Calu3 (cell line): Measurements from ENCODE around the gene UBE2F. TPM values are rescaled to one million over a fixed set of nuclear protein-coding genes. Genes with fewer than 3 reads are reported as not detected.

Experiments used
- BruUV-seq: library from RNA; stranded (reverse); fragments of 400-500 nt; replicated peaks from 2 replicates; lab custom pipeline; 2021; lab: Mats Ljungman, UMichigan
- CTCF ChIA-PET: fragments of 300-600 bp; sonication (Branson Sonifier 250); formaldehyde crosslinking; loops from one replicate; lab custom pipeline; 2022; ENCODE audit warnings: antibody characterized with exemption; lab: Charles Lee
- DNase-seq: peaks from one replicate; pipeline ENCODE4 v3.0.0; 2022
- H3K27ac Mint-ChIP-seq: one replicate; pipeline ENCODE4 v1.8.0; 2022; ENCODE audit warnings: mixed read lengths; ENCODE audit not compliant: unreplicated experiment
- H3K27me3 Mint-ChIP-seq: one replicate; pipeline ENCODE4 v1.8.0; 2022; ENCODE audit warnings: mixed read lengths; ENCODE audit not compliant: unreplicated experiment
- H3K36me3 Mint-ChIP-seq: one replicate; pipeline ENCODE4 v1.8.0; 2022; ENCODE audit warnings: mild to moderate bottlenecking, moderate library complexity, mixed read lengths; ENCODE audit not compliant: insufficient read depth, unreplicated experiment
- H3K4me1 Mint-ChIP-seq: one replicate; pipeline ENCODE4 v1.8.0; 2022; ENCODE audit warnings: mild to moderate bottlenecking, low read depth, mixed read lengths; ENCODE audit not compliant: unreplicated experiment
- H3K4me3 Mint-ChIP-seq: one replicate; pipeline ENCODE4 v1.8.0; 2022; ENCODE audit warnings: mild to moderate bottlenecking, low read depth, moderate library complexity, mixed read lengths; ENCODE audit not compliant: unreplicated experiment
- H3K9me3 Mint-ChIP-seq: one replicate; pipeline ENCODE4 v1.8.0; 2022; ENCODE audit warnings: low read depth, mixed read lengths; ENCODE audit not compliant: unreplicated experiment
- intact Hi-C: fragments of 100-400 bp; cut with micrococcal nuclease; formaldehyde crosslinking; loops from one replicate; pipeline ENCODE4 v1.10.0; 2022; ENCODE audit not compliant: unreplicated experiment
- total RNA-seq: library from RNA; stranded (reverse); gene quantifications from 2 replicates; pipeline ENCODE4 v1.2.3, GENCODE V29; 2022
- TF ChIP-seq, protein P1 (sequence below): fragments of 200-600 bp; IDR thresholded peaks from one replicate; pipeline ENCODE4 v1.8.0; 2022; ENCODE audit warnings: antibody characterized with exemption; ENCODE audit not compliant: unreplicated experiment

UBE2F gene
- total RNA-seq, 1 experiment from 2014 or later: 40.1 TPM

GRCh38 chr2:237927135-237927534 is 39.7 kb upstream of the UBE2F start:
- Mint-ChIP-seq H3K4me1 (peaks cover 9% of the 10 kb centered on the region), H3K36me3 (peaks cover 14% of the 10 kb centered on the region), H3K4me3 (no peak overlapping the region), H3K27ac (no peak overlapping the region), H3K9me3 (peaks cover 4% of the 10 kb centered on the region), H3K27me3 (peaks cover 12% of the 10 kb centered on the region)
- intact Hi-C loops: loop anchor here (10.0 kb wide), 1 partner anchor 62 kb away; no protein-coding TSS in a partner anchor
- CTCF ChIA-PET: no interaction called here
- no TSS peak for BruUV-seq
- no peak for DNase-seq
- TF ChIP-seq, protein P1, sequence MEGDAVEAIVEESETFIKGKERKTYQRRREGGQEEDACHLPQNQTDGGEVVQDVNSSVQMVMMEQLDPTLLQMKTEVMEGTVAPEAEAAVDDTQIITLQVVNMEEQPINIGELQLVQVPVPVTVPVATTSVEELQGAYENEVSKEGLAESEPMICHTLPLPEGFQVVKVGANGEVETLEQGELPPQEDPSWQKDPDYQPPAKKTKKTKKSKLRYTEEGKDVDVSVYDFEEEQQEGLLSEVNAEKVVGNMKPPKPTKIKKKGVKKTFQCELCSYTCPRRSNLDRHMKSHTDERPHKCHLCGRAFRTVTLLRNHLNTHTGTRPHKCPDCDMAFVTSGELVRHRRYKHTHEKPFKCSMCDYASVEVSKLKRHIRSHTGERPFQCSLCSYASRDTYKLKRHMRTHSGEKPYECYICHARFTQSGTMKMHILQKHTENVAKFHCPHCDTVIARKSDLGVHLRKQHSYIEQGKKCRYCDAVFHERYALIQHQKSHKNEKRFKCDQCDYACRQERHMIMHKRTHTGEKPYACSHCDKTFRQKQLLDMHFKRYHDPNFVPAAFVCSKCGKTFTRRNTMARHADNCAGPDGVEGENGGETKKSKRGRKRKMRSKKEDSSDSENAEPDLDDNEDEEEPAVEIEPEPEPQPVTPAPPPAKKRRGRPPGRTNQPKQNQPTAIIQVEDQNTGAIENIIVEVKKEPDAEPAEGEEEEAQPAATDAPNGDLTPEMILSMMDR: no peak

GRCh38 chr2:237927986-237928385 is 38.8 kb upstream of the UBE2F start:
- TF ChIP-seq, protein P1: no peak
- BruUV-seq: no TSS peak
- CTCF ChIA-PET: no interaction called here
- Mint-ChIP-seq H3K27me3 (peaks cover 12% of the 10 kb centered on the region), H3K27ac (no peak overlapping the region), H3K36me3 (peaks cover 8% of the 10 kb centered on the region), H3K4me1 (peaks cover 9% of the 10 kb centered on the region), H3K4me3 (no peak overlapping the region), H3K9me3 (peaks cover 4% of the 10 kb centered on the region)
- intact Hi-C loops: loop anchor here (10.0 kb wide), 1 partner anchor 63 kb away; no protein-coding TSS in a partner anchor
- DNase-seq: no peak

DNA sequence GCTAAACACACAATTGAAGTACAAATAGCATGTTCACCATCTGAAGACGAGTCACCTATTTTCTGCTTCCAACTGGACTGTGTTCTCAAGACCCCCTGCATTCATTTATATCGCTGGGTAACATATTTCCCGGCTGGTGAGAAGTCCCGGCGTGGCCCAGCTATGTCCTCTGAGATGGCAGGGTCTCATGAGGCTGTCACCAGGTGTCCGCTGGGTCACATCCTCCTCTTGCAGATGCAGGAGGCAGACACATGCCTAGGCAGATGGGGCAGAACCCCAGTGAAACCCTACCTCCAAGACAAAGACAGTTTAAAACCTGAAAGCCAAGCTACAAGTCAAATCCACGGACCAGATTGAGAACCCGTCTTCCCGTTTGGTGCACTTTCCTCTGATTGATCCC is 36.8 kb upstream of the UBE2F start:
- no peaks in the 10 kb centered on the region for H3K36me3 Mint-ChIP-seq
- CTCF ChIA-PET: interaction anchor here (0.7 kb wide), 1 partner anchor 12 kb away, joined by 3 read pairs; no protein-coding TSS in a partner anchor
- intact Hi-C loops: loop anchor here (10.0 kb wide), 1 partner anchor 65 kb away; no protein-coding TSS in a partner anchor
- TF ChIP-seq, protein P1: no peak
- no peak overlapping the region for H3K4me3 Mint-ChIP-seq
- DNase-seq: no peak
- no TSS peak for BruUV-seq
- H3K4me1 Mint-ChIP-seq: no peaks in the 10 kb centered on the region
- H3K9me3 Mint-ChIP-seq: peaks cover 4% of the 10 kb centered on the region
- H3K27me3 Mint-ChIP-seq: peaks cover 30% of the 10 kb centered on the region
- H3K27ac Mint-ChIP-seq: no peak overlapping the region

DNA sequence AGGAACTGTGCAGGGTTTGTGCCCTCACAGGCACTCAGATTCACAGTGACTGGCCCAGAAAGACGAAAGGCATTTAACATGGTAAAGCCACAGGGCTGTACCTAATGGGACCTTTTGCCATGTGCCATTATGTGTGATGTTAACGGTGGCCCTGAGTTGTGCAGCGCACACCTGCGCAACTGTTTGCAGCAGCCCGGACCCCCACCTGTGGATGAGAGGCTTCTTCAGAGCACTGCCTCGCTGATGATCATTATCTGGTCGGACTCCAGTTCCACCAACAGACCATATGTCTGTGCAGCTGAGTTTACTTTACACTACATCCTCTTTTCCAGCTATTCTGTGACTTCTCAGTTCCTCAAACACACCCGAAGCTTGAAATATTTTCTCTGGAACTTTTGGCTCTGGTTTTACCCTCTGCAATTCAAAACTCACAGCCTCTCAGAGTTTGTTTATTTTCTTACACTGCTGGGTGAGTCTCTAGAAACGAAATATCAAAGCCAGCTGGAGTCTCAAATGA is 35.6 kb upstream of the UBE2F start:
- Mint-ChIP-seq H3K9me3 (peaks cover 4% of the 10 kb centered on the region), H3K36me3 (no peaks in the 10 kb centered on the region), H3K27ac (no peak overlapping the region), H3K4me3 (no peak overlapping the region), H3K4me1 (no peaks in the 10 kb centered on the region), H3K27me3 (peaks cover 30% of the 10 kb centered on the region)
- intact Hi-C loops: no loop called here
- no TSS peak for BruUV-seq
- DNase-seq: no peak
- CTCF ChIA-PET: no interaction called here
- TF ChIP-seq, protein P1: no peak
